Skeletal muscle cell (primary cell): ENCODE data around the gene ST3GAL2.
"Not testable (repeated sequence)": the region's sequence is repeated elsewhere in the genome, so short reads cannot be mapped to it uniquely, and the experiment has no call there.

Experiments
- DNase-seq: peaks from one replicate; pipeline ENCODE4 v3.0.0-alpha.2; 2010; ENCODE audit warnings: low read depth
- H3K4me3 ChIP-seq: 2 replicates; pipeline ENCODE4 v1.5.1; 2011; ENCODE audit warnings: low read depth, mild to moderate bottlenecking, control low read depth, low read length, moderate library complexity

Gene ST3GAL2

GRCh38 chr16:70468776-70469525 is 30.1 kb upstream of the ST3GAL2 start:
- no peak overlapping the region for H3K4me3 ChIP-seq
- DNase-seq, result no peak

- no peak for DNase-seq
- H3K4me3 ChIP-seq, result no peak overlapping the region
Measured at GRCh38 chr16:70467608-70468007, 28.7 kb upstream of the ST3GAL2 start.

GRCh38 chr16:70467113-70467512 is 28.2 kb upstream of the ST3GAL2 start:
- no peak overlapping the region for H3K4me3 ChIP-seq
- no peak for DNase-seq

GRCh38 chr16:70466805-70467076 is 27.8 kb upstream of the ST3GAL2 start:
- no peak for DNase-seq
- no peak overlapping the region for H3K4me3 ChIP-seq

DNA sequence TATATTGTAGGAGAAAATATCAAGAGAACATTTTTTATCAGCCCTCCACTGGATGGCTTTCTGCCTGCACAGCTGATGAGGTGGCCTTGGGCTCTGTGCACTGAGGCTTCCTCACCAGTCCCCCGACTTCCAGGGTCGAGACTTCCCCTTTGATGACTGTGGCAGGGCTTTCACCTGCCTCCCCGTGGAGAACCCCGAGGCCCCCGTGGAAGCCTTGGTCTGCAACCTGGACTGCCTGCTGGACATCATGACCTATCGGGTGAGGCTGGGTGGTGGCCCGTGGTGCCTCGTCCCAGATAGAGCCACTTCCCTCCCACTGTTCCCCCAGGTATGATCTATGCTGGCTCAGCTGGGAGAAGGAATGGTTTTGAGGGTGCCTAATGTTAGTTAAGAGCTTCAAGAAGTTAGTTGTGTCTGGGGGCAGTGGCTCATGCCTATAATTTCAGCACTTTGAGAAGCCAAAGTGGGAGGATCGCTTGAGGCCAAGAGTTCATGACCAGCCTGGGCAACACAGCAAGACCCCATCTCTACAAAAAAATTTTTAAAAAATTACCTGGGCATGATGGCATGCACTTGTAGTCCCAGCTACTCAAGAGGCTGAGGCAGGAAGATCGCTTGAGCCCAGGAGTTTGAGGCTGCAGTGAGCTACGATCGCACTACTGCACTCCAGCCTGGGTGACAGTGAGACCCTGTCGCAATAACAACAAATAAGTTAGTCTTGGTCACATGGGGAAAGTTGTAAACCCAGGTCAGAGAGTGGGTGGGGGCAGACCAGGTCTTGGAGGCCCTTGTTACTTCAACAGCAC is 27.3 kb upstream of the ST3GAL2 start:
- no peak for DNase-seq
- H3K4me3 ChIP-seq, result no peak overlapping the region

GRCh38 chr16:70463235-70463634 is 24.3 kb upstream of the ST3GAL2 start:
- H3K4me3 ChIP-seq, result no peak overlapping the region
- DNase-seq, result no peak

DNA sequence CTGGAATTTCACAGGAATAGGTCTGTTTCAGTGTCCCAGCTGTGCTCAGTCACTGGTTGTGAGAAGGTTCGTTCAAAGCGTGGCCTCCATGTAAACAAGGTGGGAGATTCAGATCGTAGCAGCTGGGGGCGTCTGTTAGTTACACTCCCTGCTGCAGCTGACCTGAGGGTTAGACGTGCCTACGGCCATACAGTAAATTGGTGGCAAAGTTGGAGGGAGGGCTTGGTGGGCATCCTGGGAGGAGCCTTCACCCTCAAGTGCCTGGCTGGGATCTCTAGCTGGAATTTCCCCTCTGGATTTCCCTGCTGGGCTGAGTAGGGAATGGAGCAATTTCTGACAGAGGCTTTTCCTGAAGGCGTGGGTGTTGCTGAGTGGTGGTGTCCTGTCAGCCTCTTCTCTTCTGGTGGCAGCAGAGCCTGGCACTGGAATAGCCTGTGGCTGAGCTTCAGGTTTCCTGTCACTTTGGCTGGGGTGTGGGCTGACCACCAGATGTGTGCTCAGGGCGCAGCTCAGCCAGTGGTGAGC is 21.9 kb upstream of the ST3GAL2 start:
- H3K4me3 ChIP-seq, result no peak overlapping the region
- no peak for DNase-seq

- no peak overlapping the region for H3K4me3 ChIP-seq
- DNase-seq, result no peak
Measured at GRCh38 chr16:70457446-70458166, 18.7 kb upstream of the ST3GAL2 start.

GRCh38 chr16:70455910-70456309 is 17.0 kb upstream of the ST3GAL2 start:
- H3K4me3 ChIP-seq, result no peak overlapping the region
- no peak for DNase-seq

- peak within 1 kb of the TSS; percentile 92 for H3K4me3 ChIP-seq
- DNase-seq, result no peak
Measured at GRCh38 chr16:70454222-70455034, 15.5 kb upstream of the ST3GAL2 start, which contains the start of gene FCSK. FCSK (plus strand) TSS chr16:70454595; CDS start chr16:70463191, 8,596 bp downstream.

GRCh38 chr16:70453892-70454221 is 15.0 kb upstream of the ST3GAL2 start:
- no peak for DNase-seq
- peak overlapping the region; percentile 92 for H3K4me3 ChIP-seq

DNA sequence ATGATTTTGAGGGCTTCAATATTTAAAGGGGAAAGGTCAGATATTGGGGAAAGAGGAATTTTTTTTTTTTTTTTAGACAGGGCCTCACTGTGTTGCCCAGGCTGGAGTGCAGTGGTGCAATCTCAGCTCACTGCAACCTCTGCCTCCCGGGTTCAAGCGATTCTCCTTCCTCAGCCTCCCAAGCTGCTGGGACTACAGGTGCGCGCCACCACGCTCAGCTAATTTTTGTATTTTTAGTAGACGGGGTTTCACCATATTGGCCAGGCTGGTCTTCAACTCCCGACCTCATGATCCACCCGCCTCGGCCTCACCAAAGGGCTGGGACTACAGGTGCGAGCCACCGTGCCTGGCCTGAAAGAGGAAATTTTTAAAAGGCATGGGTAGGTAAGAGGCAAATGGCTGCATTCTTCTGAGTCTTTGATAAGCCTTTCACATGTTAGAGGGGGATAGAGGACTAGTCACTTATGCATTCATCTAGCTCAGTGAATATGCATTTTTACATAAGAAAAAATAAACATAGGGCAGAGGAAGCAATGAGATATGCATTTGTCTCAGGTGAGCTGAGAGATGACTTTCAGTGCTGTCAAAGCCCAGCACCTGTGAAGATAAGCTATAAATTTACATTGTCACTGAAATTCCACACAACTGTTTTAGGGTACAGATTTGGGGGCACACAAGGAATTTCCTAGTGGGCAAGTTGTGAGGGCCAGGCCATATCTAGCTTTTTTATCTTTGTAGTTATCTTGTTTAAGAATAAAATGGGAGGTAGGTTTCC is 14.4 kb upstream of the ST3GAL2 start:
- H3K4me3 ChIP-seq, result peak overlapping the region; percentile 92
- no peak for DNase-seq

DNA sequence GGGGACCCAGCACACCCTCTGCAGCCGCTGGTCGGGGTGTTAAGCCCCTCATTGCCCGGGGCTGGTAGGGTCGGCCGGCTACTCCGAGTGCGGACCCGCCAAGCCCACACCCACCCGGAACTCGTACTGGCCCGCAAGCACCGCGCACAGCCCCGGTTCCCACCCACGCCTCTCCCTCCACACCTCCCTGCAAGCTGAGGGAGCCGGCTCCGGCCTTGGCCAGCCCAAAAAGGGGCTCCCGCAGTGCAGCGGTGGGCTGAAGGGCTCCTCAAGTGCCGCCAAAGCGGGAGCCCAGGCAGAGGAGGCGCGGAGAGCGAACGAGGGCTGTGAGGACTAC is 12.1 kb upstream of the ST3GAL2 start:
- peak overlapping the region; percentile 7 for H3K4me3 ChIP-seq
- not testable (repeated sequence) for DNase-seq

GRCh38 chr16:70450142-70451003 is 11.5 kb upstream of the ST3GAL2 start:
- not testable (repeated sequence) for DNase-seq, H3K4me3 ChIP-seq

GRCh38 chr16:70448075-70448474 is 9.2 kb upstream of the ST3GAL2 start:
- H3K4me3 ChIP-seq, result no peak overlapping the region
- DNase-seq, result no peak

DNA sequence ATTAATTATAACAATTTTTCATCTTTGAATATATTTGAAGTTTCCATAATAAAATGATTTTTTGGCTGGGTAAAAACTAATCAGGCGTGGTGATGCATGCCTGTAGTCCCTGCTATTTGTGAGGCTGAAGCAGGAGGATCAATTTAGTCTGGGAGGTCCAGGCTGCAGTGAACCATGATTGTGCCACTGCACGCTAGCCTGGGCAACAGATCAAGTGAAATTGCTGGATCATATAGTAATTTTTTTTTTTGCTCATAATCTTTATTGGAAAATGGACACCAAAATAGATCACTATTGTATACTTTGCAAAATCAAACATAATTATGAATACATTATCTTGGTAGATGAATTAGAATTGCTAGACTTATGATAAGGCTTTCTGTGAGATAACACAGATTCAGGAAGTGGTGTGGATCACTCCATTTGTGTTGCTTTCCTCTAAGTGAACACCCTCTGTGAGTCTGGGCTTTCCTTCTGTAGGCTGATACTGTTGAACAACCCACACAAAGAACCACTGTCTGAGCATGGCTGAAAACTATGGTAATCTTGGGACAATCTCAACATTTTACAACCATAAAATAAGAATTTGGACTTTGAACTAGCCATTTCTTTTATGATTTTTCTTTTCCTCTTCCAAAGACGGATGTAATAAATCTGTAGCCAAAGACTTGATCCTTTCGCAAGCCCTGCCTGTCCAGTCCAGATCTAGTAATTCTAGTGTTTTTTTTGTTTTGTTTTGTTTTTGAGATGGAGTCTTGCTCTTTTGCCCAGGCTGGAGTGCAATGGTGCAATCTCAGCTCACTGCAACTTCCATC is 5.6 kb upstream of the ST3GAL2 start:
- DNase-seq, result no peak
- H3K4me3 ChIP-seq, result no peak overlapping the region

- DNase-seq, result no peak
- H3K4me3 ChIP-seq, result no peak overlapping the region
Measured at GRCh38 chr16:70442344-70442743, 3.4 kb upstream of the ST3GAL2 start.
